GM12892 (cell line): ENCODE results near the gene USP14.
"Not testable (repeated sequence)": the region's sequence is repeated elsewhere in the genome, so short reads cannot be mapped to it uniquely, and the experiment has no call there.

ENCODE experiments used
- POLR2A ChIP-seq: IDR thresholded peaks from 2 replicates; pipeline ENCODE4 v1.6.1; 2011; ENCODE audit warnings: low read depth, low read length, control low read depth
- POLR2AphosphoS5 ChIP-seq: IDR thresholded peaks from 2 replicates; pipeline ENCODE4 v1.6.1; 2011; ENCODE audit warnings: low read depth, low read length, control low read depth

DNA sequence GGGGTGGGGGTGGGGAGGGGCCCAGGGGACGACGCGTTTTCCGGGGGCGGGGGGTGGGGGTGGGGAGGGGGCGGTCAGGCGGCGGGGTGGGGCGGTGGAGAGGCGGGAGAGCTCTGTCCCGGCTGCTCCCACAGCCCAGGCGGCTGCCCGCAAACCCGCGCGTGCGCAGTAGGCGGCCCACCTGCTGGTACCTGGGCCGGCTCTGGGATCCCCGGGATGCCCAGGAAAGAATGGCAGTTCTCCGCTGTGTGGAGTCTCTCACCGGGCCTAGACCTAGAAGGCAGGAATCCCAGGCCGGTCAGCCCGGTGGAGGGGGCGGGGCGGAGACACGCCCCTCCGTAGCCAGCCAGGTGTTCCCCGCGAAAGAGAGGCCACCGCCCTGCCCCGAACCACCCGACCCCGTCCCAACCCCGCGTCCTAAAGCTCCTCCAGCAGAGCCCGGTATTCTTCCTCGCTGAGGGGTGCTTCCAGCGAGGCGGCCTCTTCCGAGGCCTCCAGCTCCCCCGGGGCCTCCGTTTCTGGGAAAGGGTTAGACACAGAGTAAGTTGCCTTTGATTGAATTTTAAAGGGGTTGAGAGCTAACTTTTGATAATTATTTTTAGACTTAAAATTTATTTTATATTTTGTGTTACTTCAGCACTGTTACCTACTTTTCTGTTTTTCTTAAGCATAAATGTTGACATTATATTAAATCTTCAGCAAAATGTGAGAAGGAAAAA is 46.2 kb upstream of the USP14 start:
- not testable (repeated sequence) for TF ChIP-seq POLR2A, POLR2AphosphoS5
